GM10266 (cell line): ENCODE measurements around the gene RIMKLB.
A peak's percentile ranks its signal among the peaks of the same experiment; 100 is the strongest.
"Not testable (repeated sequence)": the region's sequence is repeated elsewhere in the genome, so short reads cannot be mapped to it uniquely, and the experiment has no call there.

Experiments
- DNase-seq: peaks from one replicate; pipeline ENCODE4 v3.0.0; 2012; ENCODE audit errors: extremely low spot score
- TF ChIP-seq, protein P1 (sequence below): IDR thresholded peaks from 2 replicates; pipeline ENCODE4 v1.5.1; 2012; ENCODE audit warnings: mild to moderate bottlenecking, low read depth; ENCODE audit not compliant: control insufficient read depth, insufficient read depth; ENCODE audit errors: missing control alignments

Gene RIMKLB

DNA sequence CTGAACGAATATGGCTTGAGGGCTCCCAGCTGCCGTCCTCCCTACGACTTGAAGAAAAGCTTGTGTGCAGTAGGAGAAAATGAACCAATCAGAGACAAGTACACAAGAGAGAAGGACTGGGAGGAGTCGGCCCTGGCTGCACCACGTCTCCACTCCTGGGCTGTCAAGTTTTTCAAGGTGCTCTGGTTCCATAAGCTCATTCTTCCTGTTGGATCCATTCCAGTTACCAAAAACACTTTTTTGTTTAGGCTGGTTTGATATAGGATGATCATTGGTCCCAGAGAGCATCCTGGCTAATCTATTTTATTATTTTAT, 121.8 kb downstream of the RIMKLB start:
- TF ChIP-seq, protein P1, sequence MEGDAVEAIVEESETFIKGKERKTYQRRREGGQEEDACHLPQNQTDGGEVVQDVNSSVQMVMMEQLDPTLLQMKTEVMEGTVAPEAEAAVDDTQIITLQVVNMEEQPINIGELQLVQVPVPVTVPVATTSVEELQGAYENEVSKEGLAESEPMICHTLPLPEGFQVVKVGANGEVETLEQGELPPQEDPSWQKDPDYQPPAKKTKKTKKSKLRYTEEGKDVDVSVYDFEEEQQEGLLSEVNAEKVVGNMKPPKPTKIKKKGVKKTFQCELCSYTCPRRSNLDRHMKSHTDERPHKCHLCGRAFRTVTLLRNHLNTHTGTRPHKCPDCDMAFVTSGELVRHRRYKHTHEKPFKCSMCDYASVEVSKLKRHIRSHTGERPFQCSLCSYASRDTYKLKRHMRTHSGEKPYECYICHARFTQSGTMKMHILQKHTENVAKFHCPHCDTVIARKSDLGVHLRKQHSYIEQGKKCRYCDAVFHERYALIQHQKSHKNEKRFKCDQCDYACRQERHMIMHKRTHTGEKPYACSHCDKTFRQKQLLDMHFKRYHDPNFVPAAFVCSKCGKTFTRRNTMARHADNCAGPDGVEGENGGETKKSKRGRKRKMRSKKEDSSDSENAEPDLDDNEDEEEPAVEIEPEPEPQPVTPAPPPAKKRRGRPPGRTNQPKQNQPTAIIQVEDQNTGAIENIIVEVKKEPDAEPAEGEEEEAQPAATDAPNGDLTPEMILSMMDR: no peak
- DNase-seq: no peak

DNA sequence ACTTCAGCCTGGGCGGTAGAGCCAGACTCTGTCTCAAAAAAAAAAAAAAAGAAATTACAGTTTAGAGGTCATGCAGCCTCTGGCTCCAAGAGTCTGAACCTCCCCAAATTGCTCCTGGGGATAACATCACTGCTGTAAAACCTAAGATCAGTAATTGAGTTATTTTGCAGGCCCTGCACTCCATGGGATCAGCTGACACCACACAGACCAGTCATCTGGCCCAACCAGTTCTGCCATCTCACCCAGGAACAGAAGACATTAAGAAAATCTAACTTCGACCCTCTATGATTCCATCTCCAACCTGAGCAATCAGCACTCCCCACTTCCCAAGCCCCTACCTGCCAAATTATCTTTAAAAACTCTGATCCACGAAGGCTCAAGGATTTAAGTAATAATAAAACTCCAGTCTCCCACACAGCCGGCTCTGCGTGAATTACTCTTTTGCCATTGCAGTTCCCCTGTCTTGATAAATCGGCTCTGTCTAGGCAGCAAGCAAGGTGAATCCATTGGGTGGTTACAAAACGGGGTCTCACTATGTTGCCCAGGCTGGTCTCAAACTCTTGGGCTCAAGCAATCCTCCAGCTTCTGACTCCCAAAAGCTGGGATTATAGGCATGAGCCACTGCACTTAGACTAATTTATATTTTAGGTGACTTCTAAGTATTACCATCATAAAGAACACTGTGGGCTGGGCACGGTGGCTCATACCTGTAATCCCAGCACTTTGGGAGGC, 123.1 kb downstream of the RIMKLB start:
- not testable (repeated sequence) for DNase-seq

DNA sequence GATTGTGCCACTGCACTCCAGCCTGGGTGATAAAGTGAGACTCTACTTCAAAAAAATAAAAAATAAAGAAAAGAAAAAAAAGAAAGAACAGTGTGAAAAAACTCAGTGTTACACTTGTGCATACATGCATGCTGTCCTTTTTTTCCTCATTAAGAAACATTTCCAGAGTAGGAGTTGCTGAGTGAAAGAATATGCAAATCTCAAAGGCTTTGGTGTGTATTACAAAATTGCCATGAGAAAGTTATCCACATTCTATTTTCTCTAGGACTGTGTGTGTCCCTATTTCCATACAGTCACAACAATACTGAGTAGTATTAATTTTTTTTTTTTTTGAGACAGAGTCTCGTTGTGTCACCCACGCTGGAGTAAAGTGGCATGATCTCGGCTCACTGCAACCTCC, 123.8 kb downstream of the RIMKLB start:
- DNase-seq: no peak
- TF ChIP-seq, protein P1: no peak

DNA sequence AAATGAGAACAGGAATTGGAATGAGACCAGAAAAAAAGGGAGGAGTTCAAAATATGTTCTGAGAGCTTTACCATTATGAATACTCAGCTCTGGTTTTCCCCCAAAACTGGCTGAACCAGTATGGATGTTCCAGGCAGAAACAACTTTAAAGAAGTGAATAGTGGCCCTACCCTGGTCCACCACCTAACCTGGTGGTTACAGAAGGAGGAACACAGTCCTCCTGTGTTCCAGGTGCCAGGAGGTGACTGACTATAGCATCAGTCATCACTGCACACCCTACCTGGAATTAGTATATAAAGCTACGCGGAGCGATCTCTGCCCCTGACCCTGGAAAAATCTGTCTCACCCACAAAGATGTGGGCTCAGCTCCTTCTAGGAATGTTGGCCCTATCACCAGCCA, 124.5 kb downstream of the RIMKLB start, which contains the start of gene A2ML1:
A2ML1 (plus strand) TSS at position 324 of the 400 bp plus-strand sequence; CDS start at position 355, 31 bp downstream.
- TF ChIP-seq, protein P1: no peak
- no peak for DNase-seq

DNA sequence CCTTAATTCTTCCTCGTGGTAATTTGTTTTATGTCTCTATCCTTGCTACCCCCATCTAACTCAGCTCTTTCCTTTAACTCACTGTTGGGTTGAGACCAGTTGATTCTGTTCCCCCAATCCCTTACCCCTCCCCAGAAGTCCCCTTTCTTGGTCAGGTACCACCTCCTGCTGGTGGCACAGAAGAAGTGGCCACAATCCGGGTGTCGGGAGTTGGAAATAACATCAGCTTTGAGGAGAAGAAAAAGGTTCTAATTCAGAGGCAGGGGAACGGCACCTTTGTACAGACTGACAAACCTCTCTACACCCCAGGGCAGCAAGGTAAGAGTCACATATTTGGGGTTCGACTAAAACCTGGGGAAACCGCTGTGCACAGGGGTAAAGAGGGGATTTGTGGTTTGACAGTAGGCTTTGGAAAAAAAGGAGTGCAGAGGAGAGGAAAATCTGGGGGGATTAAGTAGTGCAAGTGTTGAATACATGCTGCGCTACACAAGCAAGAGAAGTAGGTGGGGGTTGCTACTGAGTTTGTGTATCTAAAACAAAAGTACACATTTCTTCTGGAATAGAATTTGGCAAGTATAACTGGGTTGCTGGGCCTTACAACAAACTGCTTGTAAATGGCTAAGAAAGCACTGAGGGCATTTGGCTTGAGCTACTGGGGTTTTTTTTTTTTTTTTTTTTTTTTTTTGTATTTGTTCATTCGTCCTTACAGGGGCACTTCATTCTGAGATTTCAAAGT, 125.9 kb downstream of the RIMKLB start:
- TF ChIP-seq, protein P1: peak; percentile 31
- DNase-seq: no peak

DNA sequence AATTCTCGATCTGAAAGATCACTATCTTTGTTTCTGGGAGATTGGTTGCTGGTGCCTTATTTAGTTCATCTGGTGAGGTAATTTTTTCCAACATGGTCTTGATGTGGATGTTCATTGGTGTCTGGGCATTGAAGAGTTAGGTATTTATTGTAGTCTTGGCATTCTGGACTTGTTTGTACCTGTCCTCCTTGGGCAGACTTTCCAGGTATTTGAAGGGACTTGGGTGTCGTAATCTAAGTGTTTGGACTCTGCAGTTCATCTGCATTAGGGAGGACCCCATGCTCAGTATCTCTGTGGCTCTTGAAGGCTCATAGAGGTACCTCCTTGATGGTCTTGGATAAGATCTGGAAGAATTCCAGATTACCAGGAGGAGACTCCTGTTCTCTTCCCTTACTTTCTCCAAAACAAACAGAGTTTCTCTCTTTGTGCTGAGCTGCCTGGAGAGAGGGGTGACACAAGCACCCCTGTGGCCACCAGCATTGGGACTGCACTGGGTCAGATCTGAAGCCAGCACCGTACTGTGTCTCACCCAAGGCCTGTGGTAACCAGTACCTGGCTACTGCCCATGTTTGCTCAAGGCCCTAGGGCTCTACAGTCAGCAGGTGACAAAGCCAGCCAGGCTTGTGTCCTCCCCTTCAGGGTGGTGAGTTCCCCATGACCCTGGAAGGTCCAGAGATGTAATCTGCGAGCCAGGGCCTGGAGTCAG, 129.9 kb downstream of the RIMKLB start:
- TF ChIP-seq, protein P1: no peak
- no peak for DNase-seq

DNA sequence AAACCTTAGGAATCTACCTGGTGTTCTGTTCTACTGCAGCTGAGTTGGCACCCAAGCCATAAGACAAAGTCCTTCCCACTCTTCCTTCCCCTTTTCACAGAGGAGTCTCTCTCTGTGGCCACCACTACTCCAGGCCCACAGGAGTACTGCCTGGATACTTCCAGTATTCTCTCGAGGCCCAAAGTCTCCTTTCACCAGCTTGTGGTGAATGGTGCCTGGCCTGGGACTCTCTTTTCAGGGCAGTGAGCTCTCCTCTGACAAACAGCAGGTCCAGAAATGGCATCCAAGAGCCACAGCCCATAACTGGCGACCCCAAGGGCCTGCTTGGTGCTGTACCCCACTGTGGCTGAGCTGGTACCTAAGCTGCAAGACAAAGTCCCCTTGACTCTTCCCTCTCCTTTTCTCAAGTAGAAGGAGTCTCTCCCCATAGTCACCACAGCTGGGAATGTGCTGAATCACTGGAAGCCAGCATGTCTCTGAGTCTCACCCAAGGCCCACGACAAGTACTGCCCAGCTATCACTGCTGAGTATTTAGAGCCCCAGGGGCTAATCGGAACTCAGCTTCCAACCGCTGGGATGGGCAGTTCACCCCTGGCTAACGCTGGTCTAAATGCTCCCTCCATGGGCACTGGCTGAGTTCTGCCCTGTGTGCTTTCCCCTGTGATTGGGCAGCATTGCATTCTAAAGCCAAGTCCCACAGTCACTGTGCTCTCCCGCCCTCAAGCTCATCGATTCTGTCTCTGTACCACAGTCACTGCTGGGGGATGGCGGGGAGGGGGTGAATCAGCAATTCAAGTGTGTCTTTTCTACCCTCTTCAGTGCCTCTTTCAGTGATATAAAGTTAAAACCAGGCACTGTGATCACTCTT, 130.7 kb downstream of the RIMKLB start:
- no peak for DNase-seq
- TF ChIP-seq, protein P1: no peak
